ENCODE data around the gene CCDC150.

DNA sequence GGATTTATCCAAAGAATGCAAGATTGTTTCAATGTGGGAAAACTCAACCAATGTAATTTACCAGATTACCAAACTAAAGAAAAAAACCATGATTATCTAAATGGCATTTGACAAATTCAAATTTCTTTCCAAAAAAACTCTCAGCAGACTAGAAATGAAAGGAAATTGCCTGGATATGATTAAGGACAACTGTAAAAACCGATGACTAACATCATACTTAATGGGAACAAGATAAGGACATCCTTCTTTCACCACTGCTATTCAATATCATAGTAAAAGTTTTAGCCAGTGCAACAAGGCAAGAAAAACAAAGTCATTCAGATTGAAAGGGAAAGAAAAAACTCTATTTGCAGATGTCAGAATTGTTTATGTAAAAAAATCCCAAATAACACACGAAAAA lies 4.4 kb upstream of the CCDC150 start:
- TF ChIP-seq CTCF (IDR thresholded peaks at IDR 0.05 in 2 of 3, conservative IDR thresholded peaks at IDR 0.05 in 1 of 3; ENCODE audit: insufficient read depth in 2 of 3, low read depth in 1 of 3, low read length in 3 of 3) (no peak), ERF (CRISPR knock-in tag; IDR thresholded peaks at IDR 0.05) (no peak), CHAMP1 (IDR thresholded peaks at IDR 0.05) (no peak), ARHGAP35 (IDR thresholded peaks at IDR 0.05; ENCODE audit: partially characterized antibody) (no peak), NR2C2 (CRISPR knock-in tag; IDR thresholded peaks at IDR 0.05) (no peak), NR2C2 (tag; IDR thresholded peaks at IDR 0.05) (no peak), EZH2 (IDR thresholded peaks at IDR 0.05; ENCODE audit: borderline replicate concordance, low read depth, low read length) (no peak)
- TF ChIP-seq, protein P1, sequence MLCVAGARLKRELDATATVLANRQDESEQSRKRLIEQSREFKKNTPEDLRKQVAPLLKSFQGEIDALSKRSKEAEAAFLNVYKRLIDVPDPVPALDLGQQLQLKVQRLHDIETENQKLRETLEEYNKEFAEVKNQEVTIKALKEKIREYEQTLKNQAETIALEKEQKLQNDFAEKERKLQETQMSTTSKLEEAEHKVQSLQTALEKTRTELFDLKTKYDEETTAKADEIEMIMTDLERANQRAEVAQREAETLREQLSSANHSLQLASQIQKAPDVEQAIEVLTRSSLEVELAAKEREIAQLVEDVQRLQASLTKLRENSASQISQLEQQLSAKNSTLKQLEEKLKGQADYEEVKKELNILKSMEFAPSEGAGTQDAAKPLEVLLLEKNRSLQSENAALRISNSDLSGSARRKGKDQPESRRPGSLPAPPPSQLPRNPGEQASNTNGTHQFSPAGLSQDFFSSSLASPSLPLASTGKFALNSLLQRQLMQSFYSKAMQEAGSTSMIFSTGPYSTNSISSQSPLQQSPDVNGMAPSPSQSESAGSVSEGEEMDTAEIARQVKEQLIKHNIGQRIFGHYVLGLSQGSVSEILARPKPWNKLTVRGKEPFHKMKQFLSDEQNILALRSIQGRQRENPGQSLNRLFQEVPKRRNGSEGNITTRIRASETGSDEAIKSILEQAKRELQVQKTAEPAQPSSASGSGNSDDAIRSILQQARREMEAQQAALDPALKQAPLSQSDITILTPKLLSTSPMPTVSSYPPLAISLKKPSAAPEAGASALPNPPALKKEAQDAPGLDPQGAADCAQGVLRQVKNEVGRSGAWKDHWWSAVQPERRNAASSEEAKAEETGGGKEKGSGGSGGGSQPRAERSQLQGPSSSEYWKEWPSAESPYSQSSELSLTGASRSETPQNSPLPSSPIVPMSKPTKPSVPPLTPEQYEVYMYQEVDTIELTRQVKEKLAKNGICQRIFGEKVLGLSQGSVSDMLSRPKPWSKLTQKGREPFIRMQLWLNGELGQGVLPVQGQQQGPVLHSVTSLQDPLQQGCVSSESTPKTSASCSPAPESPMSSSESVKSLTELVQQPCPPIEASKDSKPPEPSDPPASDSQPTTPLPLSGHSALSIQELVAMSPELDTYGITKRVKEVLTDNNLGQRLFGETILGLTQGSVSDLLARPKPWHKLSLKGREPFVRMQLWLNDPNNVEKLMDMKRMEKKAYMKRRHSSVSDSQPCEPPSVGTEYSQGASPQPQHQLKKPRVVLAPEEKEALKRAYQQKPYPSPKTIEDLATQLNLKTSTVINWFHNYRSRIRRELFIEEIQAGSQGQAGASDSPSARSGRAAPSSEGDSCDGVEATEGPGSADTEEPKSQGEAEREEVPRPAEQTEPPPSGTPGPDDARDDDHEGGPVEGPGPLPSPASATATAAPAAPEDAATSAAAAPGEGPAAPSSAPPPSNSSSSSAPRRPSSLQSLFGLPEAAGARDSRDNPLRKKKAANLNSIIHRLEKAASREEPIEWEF (CRISPR knock-in tag; IDR thresholded peaks at IDR 0.05), result no peak

All from K562 (cell line).